ENCODE measurements around the gene SRGAP3. TPM values are rescaled to one million over a fixed set of nuclear protein-coding genes. Genes with fewer than 3 reads are reported as not detected.

The SRGAP3 gene
- total RNA-seq, 2 experiments from 2014 or later: 2.8 to 3.2 TPM

- intact Hi-C loops (cut with DNase I, micrococcal nuclease): no loop called here
- no peak for TF ChIP-seq CTCF (IDR thresholded peaks at IDR 0.05)
- no peaks in the 10 kb centered on the region for H3K4me1 ChIP-seq (ENCODE audit: insufficient read depth, low read length)
- CTCF ChIA-PET: no interaction called here
- ATAC-seq (ENCODE audit: poor library complexity): no peak
- no peaks in the 10 kb centered on the region for H3K27me3 Mint-ChIP-seq
- H3K27ac ChIP-seq (ENCODE audit: low read depth in 1 of 2, low read length in 2 of 2): no peak overlapping the region
- no peak overlapping the region for H3K27ac Mint-ChIP-seq
- no peaks in the 10 kb centered on the region for H3K9me3 Mint-ChIP-seq
- H3K4me3 Mint-ChIP-seq: no peak overlapping the region
- no peaks in the 10 kb centered on the region for H3K27me3 ChIP-seq (ENCODE audit: control insufficient read depth in 1 of 2, insufficient read depth in 2 of 2, low read length in 2 of 2)
- H3K36me3 Mint-ChIP-seq (ENCODE audit: low read depth): no peaks in the 10 kb centered on the region
- H3K4me1 Mint-ChIP-seq (ENCODE audit: low read depth): peaks cover 13% of the 10 kb centered on the region
- H3K9me3 ChIP-seq (ENCODE audit: control insufficient read depth in 1 of 2, insufficient read depth in 1 of 2, low read length in 2 of 2): no peaks in the 10 kb centered on the region
- no peaks in the 10 kb centered on the region for H3K36me3 ChIP-seq (ENCODE audit: insufficient read depth, low read length)
- POLR2A ChIA-PET: no interaction called here
- no peak for DNase-seq
- H3K4me3 ChIP-seq (ENCODE audit: low read length): no peak overlapping the region
Measured at GRCh38 chr3:9015250-9015649, 234.2 kb downstream of the SRGAP3 start.

- ChIA-PET POLR2A (no interaction called here), CTCF (no interaction called here)
- Histone ChIP-seq H3K27ac (ENCODE audit: low read depth in 1 of 2, low read length in 2 of 2) (no peak overlapping the region), H3K4me3 (ENCODE audit: low read length) (no peak overlapping the region), H3K27me3 (ENCODE audit: control insufficient read depth in 1 of 2, insufficient read depth in 2 of 2, low read length in 2 of 2) (no peaks in the 10 kb centered on the region), H3K4me1 (ENCODE audit: insufficient read depth, low read length) (no peaks in the 10 kb centered on the region), H3K36me3 (ENCODE audit: insufficient read depth, low read length) (no peaks in the 10 kb centered on the region), H3K9me3 (ENCODE audit: control insufficient read depth in 1 of 2, insufficient read depth in 1 of 2, low read length in 2 of 2) (no peaks in the 10 kb centered on the region)
- Mint-ChIP-seq H3K27ac (no peak overlapping the region), H3K36me3 (ENCODE audit: low read depth) (no peaks in the 10 kb centered on the region), H3K27me3 (no peaks in the 10 kb centered on the region), H3K9me3 (no peaks in the 10 kb centered on the region), H3K4me3 (no peak overlapping the region), H3K4me1 (ENCODE audit: low read depth) (peaks cover 13% of the 10 kb centered on the region)
- ATAC-seq (ENCODE audit: poor library complexity) (no peak), DNase-seq (no peak)
- no peak for TF ChIP-seq CTCF (IDR thresholded peaks at IDR 0.05)
- intact Hi-C loops (cut with DNase I, micrococcal nuclease): no loop called here
Measured at GRCh38 chr3:9013782-9014563, 235.5 kb downstream of the SRGAP3 start.

DNA sequence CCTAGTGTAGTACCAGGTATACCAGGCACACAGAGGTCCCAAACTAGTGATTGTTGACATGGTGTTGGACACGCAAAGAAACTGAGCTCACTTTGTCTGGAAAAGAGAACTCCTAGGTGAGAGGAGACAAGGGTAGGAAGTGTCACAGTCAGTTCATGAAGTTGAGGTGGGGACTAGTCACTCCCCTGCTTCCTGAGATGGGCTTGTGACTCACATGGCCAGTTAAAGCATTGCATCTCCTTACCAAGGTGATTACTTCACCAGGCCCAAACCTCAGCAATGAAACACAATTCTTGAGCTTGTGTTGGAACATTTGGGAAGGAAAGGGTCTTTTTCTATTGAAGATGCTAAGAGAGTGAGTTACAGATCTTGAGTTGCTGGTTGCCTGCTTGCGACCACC is 236.9 kb downstream of the SRGAP3 start:
- no peak for TF ChIP-seq CTCF (IDR thresholded peaks at IDR 0.05)
- no peak for ATAC-seq (ENCODE audit: poor library complexity)
- H3K27ac Mint-ChIP-seq: no peak overlapping the region

More for the DNA sequence above, 236.9 kb downstream of the SRGAP3 start:
- Mint-ChIP-seq H3K4me3 (no peak overlapping the region), H3K4me1 (ENCODE audit: low read depth) (peaks cover 13% of the 10 kb centered on the region), H3K36me3 (ENCODE audit: low read depth) (no peaks in the 10 kb centered on the region), H3K9me3 (no peaks in the 10 kb centered on the region), H3K27me3 (no peaks in the 10 kb centered on the region)
- Histone ChIP-seq H3K4me3 (ENCODE audit: low read length) (no peak overlapping the region), H3K9me3 (ENCODE audit: control insufficient read depth in 1 of 2, insufficient read depth in 1 of 2, low read length in 2 of 2) (no peaks in the 10 kb centered on the region), H3K27me3 (ENCODE audit: control insufficient read depth in 1 of 2, insufficient read depth in 2 of 2, low read length in 2 of 2) (no peaks in the 10 kb centered on the region), H3K36me3 (ENCODE audit: insufficient read depth, low read length) (no peaks in the 10 kb centered on the region), H3K4me1 (ENCODE audit: insufficient read depth, low read length) (no peaks in the 10 kb centered on the region), H3K27ac (ENCODE audit: low read depth in 1 of 2, low read length in 2 of 2) (no peak overlapping the region)
- intact Hi-C loops (cut with DNase I, micrococcal nuclease): no loop called here
- DNase-seq: no peak
- CTCF ChIA-PET: no interaction called here
- POLR2A ChIA-PET: interaction anchor here (0.5 to 0.6 kb wide), 2 partner anchors 9 to 827 kb away, joined by 3 read pairs; no protein-coding TSS in a partner anchor
